Measurements from ENCODE around the gene CD82.

DNA sequence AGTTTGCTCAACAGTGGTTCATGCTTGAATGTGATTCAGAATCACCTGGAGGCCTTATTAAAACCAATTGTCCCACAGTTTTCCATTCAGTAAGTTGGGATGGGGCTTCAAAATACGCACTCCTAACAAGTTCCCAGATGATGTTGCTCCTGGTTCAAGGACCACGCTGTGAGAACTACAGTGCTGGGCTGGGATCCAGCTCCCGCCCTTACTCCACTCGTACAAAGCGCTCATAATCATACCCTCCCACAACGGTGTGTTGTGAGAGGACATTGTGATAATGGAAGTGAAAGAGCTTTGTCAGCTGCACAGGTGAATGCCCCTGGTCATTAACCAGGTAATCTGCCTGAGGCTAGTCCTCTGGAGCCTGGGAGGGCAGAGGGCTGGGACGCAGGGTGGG is 1.3 kb upstream of the CD82 start:
- TF ChIP-seq, protein P1, sequence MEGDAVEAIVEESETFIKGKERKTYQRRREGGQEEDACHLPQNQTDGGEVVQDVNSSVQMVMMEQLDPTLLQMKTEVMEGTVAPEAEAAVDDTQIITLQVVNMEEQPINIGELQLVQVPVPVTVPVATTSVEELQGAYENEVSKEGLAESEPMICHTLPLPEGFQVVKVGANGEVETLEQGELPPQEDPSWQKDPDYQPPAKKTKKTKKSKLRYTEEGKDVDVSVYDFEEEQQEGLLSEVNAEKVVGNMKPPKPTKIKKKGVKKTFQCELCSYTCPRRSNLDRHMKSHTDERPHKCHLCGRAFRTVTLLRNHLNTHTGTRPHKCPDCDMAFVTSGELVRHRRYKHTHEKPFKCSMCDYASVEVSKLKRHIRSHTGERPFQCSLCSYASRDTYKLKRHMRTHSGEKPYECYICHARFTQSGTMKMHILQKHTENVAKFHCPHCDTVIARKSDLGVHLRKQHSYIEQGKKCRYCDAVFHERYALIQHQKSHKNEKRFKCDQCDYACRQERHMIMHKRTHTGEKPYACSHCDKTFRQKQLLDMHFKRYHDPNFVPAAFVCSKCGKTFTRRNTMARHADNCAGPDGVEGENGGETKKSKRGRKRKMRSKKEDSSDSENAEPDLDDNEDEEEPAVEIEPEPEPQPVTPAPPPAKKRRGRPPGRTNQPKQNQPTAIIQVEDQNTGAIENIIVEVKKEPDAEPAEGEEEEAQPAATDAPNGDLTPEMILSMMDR (IDR thresholded peaks at IDR 0.05; ENCODE audit: low read depth, low read length, poor library complexity, severe bottlenecking) = no peak
- no peak for TF ChIP-seq EZH2phosphoT487 (IDR thresholded peaks at IDR 0.05; ENCODE audit: borderline replicate concordance, low read length)

All from DOHH2 (cell line).